SK-N-SH (cell line): Measurements from ENCODE around the gene SP6. TPM values are rescaled to one million over a fixed set of nuclear protein-coding genes. Genes with fewer than 3 reads are reported as not detected.

Experiments used
- CTCF ChIA-PET: fragments of 300-600, 350-600 bp; formaldehyde crosslinking; extraction: SDS; loops from one replicate; lab custom pipeline; 2021; lab: Yijun Ruan, JAX
- POLR2A ChIA-PET: fragments of 350-600 bp; sonication (Branson Sonifier 250); formaldehyde crosslinking; extraction: SDS; loops from one replicate; lab custom pipeline; 2020; ENCODE audit warnings: antibody characterized with exemption, inconsistent platforms; lab: Yijun Ruan, JAX
- DNase-seq: peaks from one replicate; pipeline ENCODE4 v3.0.0; 2012
- H2AFZ ChIP-seq: fragments of 200-600 bp; sonication (generic); 2 replicates; pipeline ENCODE4 v1.8.1; 2016; ENCODE audit warnings: antibody characterized with exemption, mild to moderate bottlenecking, low read depth
- H3F3A ChIP-seq: fragments of 200-600 bp; sonication (generic); replicated peaks from 2 replicates; pipeline ENCODE3; 2016; ENCODE audit warnings: antibody characterized with exemption, mild to moderate bottlenecking; ENCODE audit not compliant: insufficient read depth
- H3K27ac ChIP-seq, 2 experiments: fragments of 200-500 bp in 1 of 2; fragments of 200-600 bp in 1 of 2; sonication (Bioruptor generic) in 1 of 2; sonication (generic), shearing (Covaris generic) in 1 of 2; 2 replicates each; pipeline versions ENCODE4 v1.5.1 to v1.6.1; 2014 to 2016; ENCODE audit warnings: low read depth in 2 of 2, inconsistent platforms in 1 of 2, low read length in 1 of 2, mild to moderate bottlenecking in 1 of 2, mixed read lengths in 1 of 2
- H3K27me3 ChIP-seq: fragments of 200-600 bp; sonication (generic), shearing (Covaris generic); 2 replicates; pipeline ENCODE4 v1.6.1; 2016; ENCODE audit warnings: mixed run types; ENCODE audit not compliant: insufficient read depth
- H3K36me3 ChIP-seq, 2 experiments: fragments of 200-500 bp in 1 of 2; fragments of 200-600 bp in 1 of 2; sonication (Bioruptor generic) in 1 of 2; sonication (generic) in 1 of 2; replicated peaks in 1 of 2; 2 replicates each; pipeline versions ENCODE3 to v1.5.1; 2014 to 2016; ENCODE audit warnings: low read length in 1 of 2, mild to moderate bottlenecking in 1 of 2; ENCODE audit not compliant: insufficient read depth in 2 of 2, control insufficient read depth in 1 of 2
- H3K4me1 ChIP-seq, 2 experiments: fragments of 200-500 bp in 1 of 2; fragments of 200-600 bp in 1 of 2; sonication (Bioruptor generic) in 1 of 2; sonication (generic), shearing (Covaris generic) in 1 of 2; 2 replicates each; pipeline versions ENCODE4 v1.5.1 to v1.6.1; 2014 to 2016; ENCODE audit warnings: low read depth in 1 of 2, low read length in 1 of 2, mixed run types in 1 of 2; ENCODE audit not compliant: insufficient read depth in 2 of 2, control insufficient read depth in 1 of 2
- H3K4me2 ChIP-seq: fragments of 200-600 bp; sonication (generic), shearing (Covaris generic); 2 replicates; pipeline ENCODE4 v1.6.1; 2017; ENCODE audit warnings: mixed run types
- H3K4me3 ChIP-seq, 2 experiments: fragments of 200-500 bp in 1 of 2; fragments of 200-600 bp in 1 of 2; sonication (Bioruptor generic) in 1 of 2; sonication (generic), shearing (Covaris generic) in 1 of 2; 2 replicates each; pipeline versions ENCODE4 v1.5.1 to v1.8.1; 2014 to 2016; ENCODE audit warnings: low read depth in 2 of 2, inconsistent platforms in 1 of 2, low read length in 1 of 2, mild to moderate bottlenecking in 1 of 2, mixed read lengths in 1 of 2, moderate library complexity in 1 of 2
- H3K79me2 ChIP-seq: fragments of 200-600 bp; sonication (generic); 2 replicates; pipeline ENCODE4 v1.8.1; 2017; ENCODE audit warnings: mild to moderate bottlenecking; ENCODE audit not compliant: insufficient read depth
- H3K9ac ChIP-seq: fragments of 200-600 bp; sonication (generic); 2 replicates; pipeline ENCODE4 v1.6.1; 2017; ENCODE audit warnings: mixed run types
- H3K9me2 ChIP-seq: fragments of 200-600 bp; sonication (generic); 2 replicates; pipeline ENCODE4 v1.6.1; 2017; ENCODE audit warnings: mixed run types
- H3K9me3 ChIP-seq: fragments of 200-600 bp; sonication (generic); 2 replicates; pipeline ENCODE4 v1.6.1; 2017; ENCODE audit warnings: mixed run types, mild to moderate bottlenecking, moderate library complexity
- H4K20me1 ChIP-seq: fragments of 200-600 bp; sonication (generic); 2 replicates; pipeline ENCODE4 v1.6.1; 2017; ENCODE audit warnings: mild to moderate bottlenecking, mixed run types; ENCODE audit not compliant: insufficient read depth
- EP300 ChIP-seq, 2 experiments: IDR thresholded peaks; 2 replicates each; pipeline versions ENCODE4 v1.4.0 to v1.6.1; 2012; ENCODE audit warnings: borderline replicate concordance in 1 of 2, low read depth in 1 of 2, low read length in 1 of 2
- FOXJ3 ChIP-seq: sonication (generic); formaldehyde crosslinking; IDR thresholded peaks from 2 replicates; pipeline ENCODE4 v1.5.1; 2020; ENCODE audit warnings: mild to moderate bottlenecking, missing genetic modification reagents
- FOXM1 ChIP-seq: IDR thresholded peaks from 2 replicates; pipeline ENCODE4 v1.4.0; 2012; ENCODE audit warnings: low read depth, mild to moderate bottlenecking
- MXI1 ChIP-seq: IDR thresholded peaks from 2 replicates; pipeline ENCODE4 v1.6.1; 2012; ENCODE audit warnings: mild to moderate bottlenecking, low read depth, low read length, improper control_type of control experiment
- NRF1 ChIP-seq: IDR thresholded peaks from 2 replicates; pipeline ENCODE4 v1.6.1; 2012; ENCODE audit warnings: low read depth, mild to moderate bottlenecking, low read length
- RCOR1 ChIP-seq: fragments of 150-350 bp; IDR thresholded peaks from 2 replicates; pipeline ENCODE4 v1.6.1; 2017; ENCODE audit warnings: antibody characterized with exemption, low read length
- RXRA ChIP-seq: IDR thresholded peaks from 2 replicates; pipeline ENCODE4 v1.4.0; 2012; ENCODE audit warnings: low read depth, mild to moderate bottlenecking, borderline replicate concordance
- SMC3 ChIP-seq: IDR thresholded peaks from 2 replicates; pipeline ENCODE4 v1.6.1; 2012; ENCODE audit warnings: low read depth, low read length, improper control_type of control experiment
- ZBTB33 ChIP-seq: IDR thresholded peaks from 2 replicates; pipeline ENCODE4 v1.4.0; 2012; ENCODE audit warnings: low read depth, borderline replicate concordance
- WGBS: methylation state at CpG from one replicate; pipeline ENCODE4 v1.1.6; 2017; ENCODE audit warnings: low lambda C conversion rate; 5-methylcytosine and 5-hydroxymethylcytosine counted together
- polyA plus RNA-seq, 3 experiments: library from polyadenylated mRNA; depleted of rRNA; stranded (reverse); fragments of >200 nt; gene quantifications; 2 replicates each; pipeline ENCODE4 v1.2.3, GENCODE V29; 2012
- TF ChIP-seq, protein P1 (sequence below): IDR thresholded peaks from 2 replicates; pipeline ENCODE4 v1.4.0; 2012; ENCODE audit warnings: low read depth
- TF ChIP-seq, protein P2 (sequence below): fragments of 150-350 bp; IDR thresholded peaks from 2 replicates; pipeline ENCODE4 v1.6.1; 2016; ENCODE audit warnings: mild to moderate bottlenecking, low read depth, low read length
- TF ChIP-seq, protein P3 (sequence below): IDR thresholded peaks from 2 replicates; pipeline ENCODE4 v1.4.0; 2012; ENCODE audit warnings: low read depth, borderline replicate concordance

Gene SP6
- polyA plus RNA-seq, 1 of the 3 experiments (the other 2 are of a cell fraction), result 0.03 TPM

GRCh38 chr17:47850692-47851573 is at the start of gene SP6 (continued):
- TF ChIP-seq ZBTB33 (no peak), SMC3 (peak; percentile 21; the same call in 1 of the 2 replicates), FOXJ3 (CRISPR knock-in tag) (no peak), NRF1 (no peak), RXRA (no peak)
- TF ChIP-seq, protein P1, sequence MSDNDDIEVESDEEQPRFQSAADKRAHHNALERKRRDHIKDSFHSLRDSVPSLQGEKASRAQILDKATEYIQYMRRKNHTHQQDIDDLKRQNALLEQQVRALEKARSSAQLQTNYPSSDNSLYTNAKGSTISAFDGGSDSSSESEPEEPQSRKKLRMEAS, result peak; percentile 53; the same call in 1 of the 2 replicates

- H3K9me2 ChIP-seq, result no peaks in the 10 kb centered on the region
- H3K4me1 ChIP-seq, result peaks cover 1 to 18% of the 10 kb centered on the region in 2 experiments; a peak in 2 of 4 replicates
- WGBS, result 86% methylated on average over 5 of the region's 5 CpGs
- H3K27ac ChIP-seq, result no peak overlapping the region
- no peak for DNase-seq
- ChIA-PET POLR2A (no interaction called here), CTCF (interaction anchor here (1.2 to 2.3 kb wide), 5 partner anchors 8 to 58 kb away, joined by 4 to 11 read pairs (median 5); partner anchors contain the start of gene SCRN2)
- no peak overlapping the region for H3K9ac ChIP-seq
- H3F3A ChIP-seq, result peaks cover 4% of the 10 kb centered on the region
- no peaks in the 10 kb centered on the region for H3K27me3 ChIP-seq
- peaks cover 59% of the 10 kb centered on the region for H3K79me2 ChIP-seq
- H4K20me1 ChIP-seq, result no peaks in the 10 kb centered on the region
- H3K36me3 ChIP-seq, result peaks cover 11 to 14% of the 10 kb centered on the region in 2 experiments
- H3K4me2 ChIP-seq, result no peak overlapping the region
- TF ChIP-seq MXI1, result no peak
- TF ChIP-seq, protein P2, sequence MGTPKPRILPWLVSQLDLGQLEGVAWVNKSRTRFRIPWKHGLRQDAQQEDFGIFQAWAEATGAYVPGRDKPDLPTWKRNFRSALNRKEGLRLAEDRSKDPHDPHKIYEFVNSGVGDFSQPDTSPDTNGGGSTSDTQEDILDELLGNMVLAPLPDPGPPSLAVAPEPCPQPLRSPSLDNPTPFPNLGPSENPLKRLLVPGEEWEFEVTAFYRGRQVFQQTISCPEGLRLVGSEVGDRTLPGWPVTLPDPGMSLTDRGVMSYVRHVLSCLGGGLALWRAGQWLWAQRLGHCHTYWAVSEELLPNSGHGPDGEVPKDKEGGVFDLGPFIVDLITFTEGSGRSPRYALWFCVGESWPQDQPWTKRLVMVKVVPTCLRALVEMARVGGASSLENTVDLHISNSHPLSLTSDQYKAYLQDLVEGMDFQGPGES, result no peak
- TF ChIP-seq RCOR1, result no peak
- TF ChIP-seq, protein P3, sequence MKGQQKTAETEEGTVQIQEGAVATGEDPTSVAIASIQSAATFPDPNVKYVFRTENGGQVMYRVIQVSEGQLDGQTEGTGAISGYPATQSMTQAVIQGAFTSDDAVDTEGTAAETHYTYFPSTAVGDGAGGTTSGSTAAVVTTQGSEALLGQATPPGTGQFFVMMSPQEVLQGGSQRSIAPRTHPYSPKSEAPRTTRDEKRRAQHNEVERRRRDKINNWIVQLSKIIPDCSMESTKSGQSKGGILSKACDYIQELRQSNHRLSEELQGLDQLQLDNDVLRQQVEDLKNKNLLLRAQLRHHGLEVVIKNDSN, result no peak
- no peak for TF ChIP-seq EP300 (IDR thresholded peaks at IDR 0.05; ENCODE audit: borderline replicate concordance in 1 of 2, low read depth in 1 of 2, low read length in 1 of 2)
- TF ChIP-seq SMC3, result no peak
- TF ChIP-seq FOXM1, result no peak
- H3K4me3 ChIP-seq, result no peak overlapping the region
- H2AFZ ChIP-seq, result no peak overlapping the region
- H3K9me3 ChIP-seq, result no peaks in the 10 kb centered on the region
These were observed 48.7 kb upstream of the SP6 start for GRCh38 chr17:47899643-47900042.
